Lower leg skin (tissue), 4 donors: Measurements from ENCODE around the gene CASK. TPM values are rescaled to one million over a fixed set of nuclear protein-coding genes. Genes with fewer than 3 reads are reported as not detected.
"Not testable (repeated sequence)": the region's sequence is repeated elsewhere in the genome, so short reads cannot be mapped to it uniquely, and the experiment has no call there.

Experiments
- DNase-seq, 2 donors: peaks; one replicate each; pipeline ENCODE4 v3.0.0-alpha.2; 2019; ENCODE audit warnings: low spot score in 2 of 2
- H3K4me3 ChIP-seq: fragments of 200-600 bp; sonication (generic); 2 replicates; pipeline ENCODE4 v1.5.1; 2017; ENCODE audit warnings: mild to moderate bottlenecking, low read depth; ENCODE audit not compliant: poor library complexity, severe bottlenecking
- POLR2A ChIP-seq, 2 donors: fragments of 450-650 bp; IDR thresholded peaks; one replicate each; pipeline ENCODE4 v1.6.1; 2016 to 2017; ENCODE audit warnings: antibody characterized with exemption in 2 of 2, mild to moderate bottlenecking in 1 of 2, moderate library complexity in 1 of 2
- WGBS, 2 donors: methylation state at CpG; one replicate each; pipeline ENCODE4 v1.1.5; 2018; 5-methylcytosine and 5-hydroxymethylcytosine counted together
- intact Hi-C: fragments of 100-400 bp; cut with DNase I; formaldehyde crosslinking; loops from one replicate; pipeline ENCODE4 v1.15.0; 2023; ENCODE audit warnings: low total_unique reads
- total RNA-seq, 4 donors: library from RNA; depleted of rRNA; stranded (reverse); fragments of >200 nt; gene quantifications; one replicate each; pipeline ENCODE4 v1.1.0, GENCODE V29; 2016
- TF ChIP-seq, protein P1 (sequence below), 3 donors: fragments of 450-650 bp; IDR thresholded peaks; one replicate each; pipeline ENCODE4 v1.5.1; 2016; ENCODE audit warnings: antibody characterized with exemption in 3 of 3, mild to moderate bottlenecking in 3 of 3, moderate library complexity in 2 of 3

The CASK gene
- total RNA-seq, 4 donors from 2014 or later, result 22.7 to 43.2 (median 26.8) TPM

DNA sequence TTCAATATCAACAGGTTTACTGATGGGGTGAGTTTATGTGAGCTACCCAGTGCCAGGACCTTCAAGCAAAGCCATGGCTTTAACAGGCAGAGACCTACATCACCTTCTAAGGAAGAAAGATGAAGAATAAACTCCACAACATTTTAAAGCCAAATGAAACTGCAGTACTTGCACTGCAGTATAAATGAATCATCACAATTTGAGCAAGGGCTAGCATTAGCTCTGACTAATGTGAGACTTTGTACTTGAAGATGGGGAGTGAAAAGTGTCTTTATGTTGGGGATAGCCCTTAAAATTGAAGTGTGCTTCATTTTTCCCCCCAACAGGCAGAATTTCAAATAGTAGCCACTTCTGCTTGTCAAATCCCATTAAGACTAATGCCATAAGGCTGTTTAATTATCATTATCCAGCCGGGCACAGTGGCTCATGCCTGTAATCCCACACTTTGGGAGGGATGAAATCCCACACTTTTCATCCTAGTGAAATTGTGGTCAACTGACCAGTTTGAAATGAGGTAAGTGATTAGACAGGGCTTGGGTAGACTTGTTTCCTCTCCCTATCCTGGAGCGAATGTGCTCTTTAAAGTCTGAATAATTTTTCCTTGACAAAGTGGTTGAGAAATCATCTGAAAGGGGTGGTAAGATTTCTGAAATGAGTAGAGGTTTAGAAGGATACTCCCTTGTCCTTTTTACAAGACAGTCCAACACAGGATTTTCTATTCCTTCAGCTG is 261.8 kb downstream of the CASK start:
- 90 to 93% methylated on average over 2 of the region's 2 CpGs for WGBS, 2 donors
- intact Hi-C loops, result no loop called here
- no peak for TF ChIP-seq POLR2A (IDR thresholded peaks at IDR 0.05)
- TF ChIP-seq, protein P1, sequence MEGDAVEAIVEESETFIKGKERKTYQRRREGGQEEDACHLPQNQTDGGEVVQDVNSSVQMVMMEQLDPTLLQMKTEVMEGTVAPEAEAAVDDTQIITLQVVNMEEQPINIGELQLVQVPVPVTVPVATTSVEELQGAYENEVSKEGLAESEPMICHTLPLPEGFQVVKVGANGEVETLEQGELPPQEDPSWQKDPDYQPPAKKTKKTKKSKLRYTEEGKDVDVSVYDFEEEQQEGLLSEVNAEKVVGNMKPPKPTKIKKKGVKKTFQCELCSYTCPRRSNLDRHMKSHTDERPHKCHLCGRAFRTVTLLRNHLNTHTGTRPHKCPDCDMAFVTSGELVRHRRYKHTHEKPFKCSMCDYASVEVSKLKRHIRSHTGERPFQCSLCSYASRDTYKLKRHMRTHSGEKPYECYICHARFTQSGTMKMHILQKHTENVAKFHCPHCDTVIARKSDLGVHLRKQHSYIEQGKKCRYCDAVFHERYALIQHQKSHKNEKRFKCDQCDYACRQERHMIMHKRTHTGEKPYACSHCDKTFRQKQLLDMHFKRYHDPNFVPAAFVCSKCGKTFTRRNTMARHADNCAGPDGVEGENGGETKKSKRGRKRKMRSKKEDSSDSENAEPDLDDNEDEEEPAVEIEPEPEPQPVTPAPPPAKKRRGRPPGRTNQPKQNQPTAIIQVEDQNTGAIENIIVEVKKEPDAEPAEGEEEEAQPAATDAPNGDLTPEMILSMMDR (IDR thresholded peaks at IDR 0.05), result no peak
- DNase-seq, result no peak
- no peak overlapping the region for H3K4me3 ChIP-seq

DNA sequence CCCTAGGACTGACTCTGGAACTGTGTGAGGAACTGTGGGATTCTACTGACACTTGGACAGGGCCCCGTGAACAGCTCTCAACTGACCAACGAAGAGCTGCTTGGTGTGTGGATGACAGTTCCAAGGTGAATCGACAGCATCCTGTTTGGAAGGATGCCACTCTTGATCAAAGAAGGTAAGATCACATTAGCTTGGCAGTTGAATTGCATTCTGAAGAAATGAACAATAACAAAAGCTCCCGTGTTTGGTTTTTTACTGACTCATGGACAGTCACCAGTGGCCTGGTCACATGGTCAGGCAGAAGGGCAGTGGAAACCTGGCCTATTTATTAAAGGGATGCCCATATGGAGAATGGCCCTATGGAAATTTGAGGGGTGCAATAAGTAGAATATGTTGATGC is 267.7 kb downstream of the CASK start:
- 76 to 92% methylated on average over 4 of the region's 4 CpGs for WGBS, 2 donors
- no peak for TF ChIP-seq POLR2A (IDR thresholded peaks at IDR 0.05)
- TF ChIP-seq, protein P1 (IDR thresholded peaks at IDR 0.05), result no peak
- DNase-seq, result no peak
- no peak overlapping the region for H3K4me3 ChIP-seq
- intact Hi-C loops, result no loop called here

DNA sequence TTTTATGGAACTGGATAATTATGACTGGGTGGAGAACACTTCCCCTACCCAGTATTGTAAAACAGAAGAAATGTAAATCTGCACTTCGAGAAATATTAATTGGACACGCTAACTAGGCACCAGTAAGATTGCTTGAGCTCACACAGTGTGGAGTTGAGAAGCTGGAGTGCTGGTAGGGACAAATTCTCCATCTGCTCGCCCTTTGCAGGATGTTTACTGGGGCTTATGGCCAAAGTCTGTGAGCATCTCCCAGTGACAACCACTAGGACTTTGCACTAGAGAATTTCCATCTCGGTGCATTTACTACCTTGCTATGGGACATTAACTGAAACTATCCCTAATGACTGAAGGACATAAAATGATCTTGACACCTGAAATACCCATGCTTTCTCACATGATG is 268.3 kb downstream of the CASK start:
- DNase-seq, result no peak
- intact Hi-C loops, result no loop called here
- TF ChIP-seq, protein P1 (IDR thresholded peaks at IDR 0.05), result no peak
- no peak for TF ChIP-seq POLR2A (IDR thresholded peaks at IDR 0.05)
- H3K4me3 ChIP-seq, result no peak overlapping the region
- 88 to 96% methylated on average over 4 of the region's 4 CpGs for WGBS, 2 donors

DNA sequence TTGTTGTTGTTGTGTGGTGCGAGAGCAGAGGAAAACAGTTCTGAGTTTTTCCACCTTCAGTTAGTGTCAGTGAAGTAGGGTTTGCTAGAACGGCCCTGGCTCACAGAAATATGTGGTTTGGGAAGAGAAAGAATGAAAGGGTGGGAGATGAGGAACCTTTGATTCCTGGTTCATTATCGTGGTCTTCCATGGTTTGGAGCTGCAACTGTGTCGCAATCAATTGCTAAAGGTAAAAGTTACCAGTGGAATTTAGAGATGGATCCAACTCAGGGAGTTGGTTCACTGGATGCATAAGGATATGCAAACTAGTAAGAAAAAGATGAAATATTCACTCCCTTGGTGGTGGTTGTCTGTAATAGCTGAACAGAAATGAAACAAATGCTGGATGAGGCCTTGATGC is 270.2 kb downstream of the CASK start:
- no peak for DNase-seq

DNA sequence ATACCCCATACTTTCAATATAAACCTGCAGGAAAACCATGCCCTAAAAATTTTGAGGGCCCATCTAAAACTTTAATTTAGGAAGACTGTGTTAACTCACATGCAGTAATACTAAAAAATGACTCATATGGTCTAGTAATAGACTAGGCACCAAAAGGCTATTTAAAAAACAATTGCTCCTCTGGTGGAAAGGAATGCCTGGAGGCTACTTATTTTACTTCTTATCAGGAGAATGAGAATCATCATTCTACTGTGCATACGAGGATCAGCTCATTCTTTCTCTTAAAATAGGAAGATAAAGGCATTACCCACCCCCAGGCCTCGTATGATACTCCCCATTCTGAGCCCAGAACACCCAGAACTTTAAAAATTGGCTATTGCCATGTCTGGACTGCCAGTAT is 277.2 kb downstream of the CASK start:
- H3K4me3 ChIP-seq, intact Hi-C loops, DNase-seq: not testable (repeated sequence)
- 63 to 90% methylated on average over 2 of the region's 2 CpGs for WGBS, 2 donors

More for the DNA sequence above, 270.2 kb downstream of the CASK start:
- WGBS, 2 donors, result 82 to 100% methylated on average over 4 of the region's 4 CpGs
- TF ChIP-seq, protein P1 (IDR thresholded peaks at IDR 0.05), result no peak
- no peak for TF ChIP-seq POLR2A (IDR thresholded peaks at IDR 0.05)
- intact Hi-C loops, result no loop called here
- H3K4me3 ChIP-seq, result no peak overlapping the region

DNA sequence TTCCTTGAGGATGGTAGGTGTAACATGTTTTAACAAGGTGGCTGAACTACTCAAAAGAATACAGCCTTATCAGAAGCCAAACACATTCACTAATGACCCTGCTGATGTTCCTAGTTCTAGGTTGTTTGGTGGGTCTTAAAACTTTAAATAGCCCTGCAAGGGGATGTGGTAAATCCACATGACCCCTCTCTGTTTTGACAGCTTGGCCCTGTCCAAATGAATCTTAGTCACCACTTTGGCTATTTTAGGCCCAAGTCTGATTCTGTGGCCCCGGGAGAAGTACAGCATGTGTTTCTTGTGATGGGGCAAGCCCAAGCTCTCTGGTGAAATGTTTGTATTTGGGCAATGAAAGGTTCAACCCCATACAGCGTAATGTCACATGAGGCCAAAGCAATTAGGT is 289.1 kb downstream of the CASK start:
- no peak for TF ChIP-seq POLR2A (IDR thresholded peaks at IDR 0.05)
- TF ChIP-seq, protein P1 (IDR thresholded peaks at IDR 0.05), result no peak
- DNase-seq, result peak in 1 of 2 donors; percentile 13
- no peak overlapping the region for H3K4me3 ChIP-seq
- intact Hi-C loops, result no loop called here
- 35 to 70% methylated on average over 2 of the region's 2 CpGs for WGBS, 2 donors
